ENCODE measurements around the gene LRP4. TPM values are rescaled to one million over a fixed set of nuclear protein-coding genes. Genes with fewer than 3 reads are reported as not detected.
A peak's percentile ranks its signal among the peaks of the same experiment; 100 is the strongest.

LRP4 gene
- total RNA-seq, 1 experiment from 2014 or later = 11.6 TPM

DNA sequence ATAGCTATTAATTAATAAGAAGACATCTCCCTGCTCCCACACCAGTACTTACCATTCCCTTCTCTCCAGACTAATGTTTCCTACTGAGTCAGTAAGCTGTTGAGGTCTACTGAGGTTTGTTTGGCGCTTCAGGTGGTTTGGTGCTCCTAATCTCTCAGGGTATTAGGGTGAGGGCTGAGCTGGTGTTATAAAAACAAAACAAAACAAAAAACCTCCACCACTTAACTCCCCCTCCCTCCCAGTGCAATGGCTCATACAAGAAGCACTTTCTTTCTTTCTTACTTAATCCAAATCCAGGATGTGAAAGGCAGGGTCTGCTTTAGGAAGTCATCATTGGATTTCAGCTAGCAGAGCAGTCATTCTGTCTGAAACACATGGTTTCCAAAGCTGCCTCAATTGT lies 33.5 kb upstream of the LRP4 start:
- H4K91ac ChIP-seq (ENCODE audit: insufficient read length, low read depth, low read length) = no peak overlapping the region
- H3K79me1 ChIP-seq (ENCODE audit: insufficient read depth, low read depth, low read length, poor library complexity, severe bottlenecking) = no peaks in the 10 kb centered on the region
- no peak overlapping the region for H3K18ac ChIP-seq (ENCODE audit: insufficient read length, low read depth, low read length)
- Mint-ChIP-seq H3K9me3 (no peaks in the 10 kb centered on the region), H3K27me3 (ENCODE audit: low read depth) (no peaks in the 10 kb centered on the region), H3K4me3 (no peak overlapping the region), H3K36me3 (ENCODE audit: insufficient read depth in 1 of 3, low read depth in 3 of 3) (no peaks in the 10 kb centered on the region; a peak in 1 of 7 replicates), H3K4me1 (peaks cover 20 to 34% of the 10 kb centered on the region in 2 experiments), H3K27ac (peak overlapping the region in 2 of 3 experiments; percentile 3 to 45; a peak in 2 of 7 replicates)
- TF ChIP-seq, protein P1, sequence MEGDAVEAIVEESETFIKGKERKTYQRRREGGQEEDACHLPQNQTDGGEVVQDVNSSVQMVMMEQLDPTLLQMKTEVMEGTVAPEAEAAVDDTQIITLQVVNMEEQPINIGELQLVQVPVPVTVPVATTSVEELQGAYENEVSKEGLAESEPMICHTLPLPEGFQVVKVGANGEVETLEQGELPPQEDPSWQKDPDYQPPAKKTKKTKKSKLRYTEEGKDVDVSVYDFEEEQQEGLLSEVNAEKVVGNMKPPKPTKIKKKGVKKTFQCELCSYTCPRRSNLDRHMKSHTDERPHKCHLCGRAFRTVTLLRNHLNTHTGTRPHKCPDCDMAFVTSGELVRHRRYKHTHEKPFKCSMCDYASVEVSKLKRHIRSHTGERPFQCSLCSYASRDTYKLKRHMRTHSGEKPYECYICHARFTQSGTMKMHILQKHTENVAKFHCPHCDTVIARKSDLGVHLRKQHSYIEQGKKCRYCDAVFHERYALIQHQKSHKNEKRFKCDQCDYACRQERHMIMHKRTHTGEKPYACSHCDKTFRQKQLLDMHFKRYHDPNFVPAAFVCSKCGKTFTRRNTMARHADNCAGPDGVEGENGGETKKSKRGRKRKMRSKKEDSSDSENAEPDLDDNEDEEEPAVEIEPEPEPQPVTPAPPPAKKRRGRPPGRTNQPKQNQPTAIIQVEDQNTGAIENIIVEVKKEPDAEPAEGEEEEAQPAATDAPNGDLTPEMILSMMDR (conservative IDR thresholded peaks at IDR 0.05) = no peak
- H4K20me1 ChIP-seq (ENCODE audit: control insufficient read depth, insufficient read depth, insufficient read length) = no peaks in the 10 kb centered on the region
- H3K4me2 ChIP-seq (ENCODE audit: insufficient read depth, insufficient read length, low read length) = no peak overlapping the region
- H4K8ac ChIP-seq (replicated peaks; ENCODE audit: insufficient read length, low read depth, low read length) = no peak overlapping the region
- H2AFZ ChIP-seq (ENCODE audit: low read length) = no peak overlapping the region
- no peak for DNase-seq
- no peak overlapping the region for H3K27ac ChIP-seq (ENCODE audit: insufficient read length, low read depth, low read length)
- no peak overlapping the region for H3T11ph ChIP-seq (ENCODE audit: low read length)
- peaks cover 4% of the 10 kb centered on the region for H3K23me2 ChIP-seq (ENCODE audit: insufficient read length, low read depth, low read length, poor library complexity, severe bottlenecking)
- H3K14ac ChIP-seq (ENCODE audit: insufficient read depth, low read length) = no peak overlapping the region
- H2BK12ac ChIP-seq (ENCODE audit: insufficient read length, low read depth, low read length) = no peak overlapping the region
- no peak overlapping the region for H3K9ac ChIP-seq (ENCODE audit: extremely low read depth, insufficient read length, low read length)
- no peak overlapping the region for H2BK5ac ChIP-seq (ENCODE audit: insufficient read length, low read length)
- H3K4me1 ChIP-seq (ENCODE audit: insufficient read depth, low read length) = no peaks in the 10 kb centered on the region
- no peak overlapping the region for H2BK20ac ChIP-seq (ENCODE audit: low read depth, low read length, poor library complexity, severe bottlenecking)
- H4K5ac ChIP-seq (ENCODE audit: insufficient read length, low read depth, low read length) = no peak overlapping the region
- H2BK15ac ChIP-seq (ENCODE audit: low read depth, low read length) = no peak overlapping the region
- H3K56ac ChIP-seq (ENCODE audit: insufficient read length, low read depth, low read length) = no peak overlapping the region
- H3K27me3 ChIP-seq (ENCODE audit: insufficient read depth, low read length) = no peaks in the 10 kb centered on the region
- H3K23ac ChIP-seq (ENCODE audit: insufficient read length, low read depth, low read length) = no peak overlapping the region
- H3K4ac ChIP-seq (ENCODE audit: low read depth, low read length) = no peak overlapping the region
- H2BK120ac ChIP-seq (ENCODE audit: low read depth, low read length, poor library complexity, severe bottlenecking) = no peak overlapping the region
- no peaks in the 10 kb centered on the region for H3K9me3 ChIP-seq (ENCODE audit: control insufficient read depth, low read depth, low read length)
- WGBS (ENCODE audit: extremely low coverage, insufficient read length, low lambda C conversion rate) = no CpG with 5 or more reads among the region's 1 CpG
- 0 out of 2 replicates have a peak, but pooled peaks cover 2% of the 10 kb centered on the region for H3K79me2 ChIP-seq (ENCODE audit: insufficient read depth, low read length)
- no peak overlapping the region for H2AK5ac ChIP-seq (ENCODE audit: insufficient read length, low read length)
